Endothelial cell of umbilical vein (primary cell): ENCODE measurements around the gene SRP9. TPM values are rescaled to one million over a fixed set of nuclear protein-coding genes. Genes with fewer than 3 reads are reported as not detected.

Experiments
- BruUV-seq: library from RNA; stranded (reverse); fragments of 400-500 nt; replicated peaks from 2 replicates; lab custom pipeline; 2021; lab: Mats Ljungman, UMichigan
- CTCF ChIA-PET: fragments of 300-600, 350-600 bp; sonication (Branson Sonifier 250); formaldehyde crosslinking; loops from one replicate; lab custom pipeline; 2021; ENCODE audit warnings: antibody characterized with exemption, inconsistent platforms; lab: Charles Lee
- POLR2A ChIA-PET: fragments of 300-600, 350-600 bp; sonication (Branson Sonifier 250); formaldehyde crosslinking; loops from one replicate; lab custom pipeline; 2021; ENCODE audit warnings: antibody characterized with exemption, inconsistent platforms; lab: Charles Lee
- DNase-seq: peaks from one replicate; pipeline ENCODE4 v3.0.0-alpha.2; 2011; ENCODE audit warnings: low read depth, low spot score
- FAIRE-seq: peaks from 2 replicates; lab custom pipeline; 2011; peaks lifted over from hg19 to GRCh38; lab: Jason Lieb, UNC
- H2AFZ ChIP-seq: 2 replicates; pipeline ENCODE4 v1.6.0; 2012; ENCODE audit warnings: low read depth, low read length, control low read depth, inconsistent platforms
- H3K27ac ChIP-seq: 2 replicates; pipeline ENCODE4 v1.5.1; 2011; ENCODE audit warnings: low read depth, mild to moderate bottlenecking, control low read depth, low read length, moderate library complexity; ENCODE audit not compliant: insufficient read depth
- H3K27me3 ChIP-seq, 2 experiments: 2 replicates each; pipeline versions ENCODE4 v1.6.0 to v1.6.1; 2011; ENCODE audit warnings: low read length in 2 of 2, mixed read lengths in 1 of 2; ENCODE audit not compliant: control insufficient read depth in 2 of 2, insufficient read depth in 2 of 2
- H3K36me3 ChIP-seq, 2 experiments: 2 replicates in 1 of 2; 3 replicates in 1 of 2; pipeline ENCODE4 v1.5.1; 2011; ENCODE audit warnings: low read length in 2 of 2, mild to moderate bottlenecking in 1 of 2, moderate library complexity in 1 of 2; ENCODE audit not compliant: control insufficient read depth in 2 of 2, insufficient read depth in 2 of 2; ENCODE audit errors: extremely low read depth in 1 of 2
- H3K4me1 ChIP-seq: 3 replicates; pipeline ENCODE4 v1.5.1; 2011; ENCODE audit warnings: mild to moderate bottlenecking, low read length; ENCODE audit not compliant: control insufficient read depth, insufficient read depth; ENCODE audit errors: extremely low read depth
- H3K4me2 ChIP-seq: 2 replicates; pipeline ENCODE4 v1.6.1; 2011; ENCODE audit warnings: low read length, control low read depth, mixed read lengths; ENCODE audit not compliant: insufficient read depth
- H3K4me3 ChIP-seq, 3 experiments: fragments of 200-600 bp in 1 of 3; sonication (generic), shearing (Covaris generic) in 1 of 3; replicated peaks in 1 of 3; 2 replicates each; pipeline ENCODE4 v1.5.1; 2011 to 2016; ENCODE audit warnings: control low read depth in 3 of 3, low read length in 3 of 3, mild to moderate bottlenecking in 2 of 3, inconsistent platforms in 1 of 3, low read depth in 1 of 3, moderate library complexity in 1 of 3; ENCODE audit not compliant: insufficient read depth in 1 of 3
- H3K79me2 ChIP-seq: 2 replicates; pipeline ENCODE4 v1.6.0; 2012; ENCODE audit warnings: low read length, inconsistent platforms; ENCODE audit not compliant: control insufficient read depth, insufficient read depth
- H3K9ac ChIP-seq: replicated peaks from 2 replicates; pipeline ENCODE3; 2011; ENCODE audit warnings: low read length, control low read depth; ENCODE audit not compliant: insufficient read depth; ENCODE audit errors: extremely low read depth
- H3K9me1 ChIP-seq: replicated peaks from 3 replicates; pipeline ENCODE4 v1.6.0; 2011; ENCODE audit warnings: mild to moderate bottlenecking, low read length; ENCODE audit not compliant: control insufficient read depth, insufficient read depth; ENCODE audit errors: extremely low read depth
- H3K9me3 ChIP-seq: replicated peaks from 2 replicates; pipeline ENCODE4 v1.5.1; 2012; ENCODE audit warnings: low read length, inconsistent platforms; ENCODE audit not compliant: control insufficient read depth, insufficient read depth
- H4K20me1 ChIP-seq: replicated peaks from 2 replicates; pipeline ENCODE3; 2011; ENCODE audit warnings: mild to moderate bottlenecking, low read length; ENCODE audit not compliant: control insufficient read depth, insufficient read depth; ENCODE audit errors: extremely low read depth
- CTCF ChIP-seq, 2 donors: IDR thresholded peaks; 1 replicate in 1 of 2; 2 replicates in 1 of 2; pipeline ENCODE4 v1.5.1; 2011; ENCODE audit warnings: low read length in 2 of 2, mild to moderate bottlenecking in 2 of 2, moderate library complexity in 2 of 2, control low read depth in 1 of 2, inconsistent platforms in 1 of 2, low read depth in 1 of 2; ENCODE audit not compliant: insufficient read depth in 1 of 2; ENCODE audit errors: extremely low read depth in 1 of 2
- EZH2 ChIP-seq: IDR thresholded peaks from 2 replicates; pipeline ENCODE4 v1.6.1; 2012; ENCODE audit warnings: borderline replicate concordance, low read depth, mild to moderate bottlenecking, moderate library complexity, low read length, inconsistent platforms; ENCODE audit not compliant: severe bottlenecking
- FOS ChIP-seq: IDR thresholded peaks from 2 replicates; pipeline ENCODE4 v1.6.1; 2011; ENCODE audit warnings: mild to moderate bottlenecking, low read length, moderate library complexity, borderline replicate concordance; ENCODE audit not compliant: insufficient read depth
- GATA2 ChIP-seq: IDR thresholded peaks from 2 replicates; pipeline ENCODE4 v1.7.0; 2011; ENCODE audit warnings: low read depth, mild to moderate bottlenecking, moderate library complexity, mixed read lengths, low read length; ENCODE audit not compliant: insufficient read length, insufficient read depth
- JUN ChIP-seq: IDR thresholded peaks from 2 replicates; pipeline ENCODE4 v1.6.1; 2011; ENCODE audit warnings: borderline replicate concordance, low read depth; ENCODE audit not compliant: insufficient read length, insufficient read depth
- MAX ChIP-seq: IDR thresholded peaks from 2 replicates; pipeline ENCODE4 v1.6.1; 2011; ENCODE audit not compliant: insufficient read depth, insufficient read length
- MYC ChIP-seq: IDR thresholded peaks from one replicate; pipeline ENCODE4 v1.6.1; 2011; ENCODE audit warnings: mild to moderate bottlenecking, low read depth, low read length
- POLR2A ChIP-seq: IDR thresholded peaks from 2 replicates; pipeline ENCODE4 v1.6.1; 2012; ENCODE audit warnings: low read depth, mild to moderate bottlenecking, control low read depth, low read length
- POLR2AphosphoS5 ChIP-seq: IDR thresholded peaks from 2 replicates; pipeline ENCODE4 v1.6.1; 2012; ENCODE audit warnings: low read depth, mild to moderate bottlenecking, control low read depth, low read length, moderate library complexity; ENCODE audit not compliant: insufficient read depth
- dilution Hi-C: fragments of 300-500 bp; cut with MboI; formaldehyde crosslinking; loops from one replicate; pipeline ENCODE4 v1.15.0; 2019; ENCODE audit warnings: low sequenced_read_pairs; ENCODE audit not compliant: extremely low pct_ligation_motif_present
- intact Hi-C: fragments of 100-400 bp; cut with micrococcal nuclease; formaldehyde crosslinking; loops from one replicate; pipeline ENCODE4 v1.10.0; 2022
- polyA plus RNA-seq, 4 experiments: library from polyadenylated mRNA; depleted of rRNA in 3 of 4; stranded (reverse) in 3 of 4; unstranded in 1 of 4; fragments of >200 nt; gene quantifications; 2 replicates each; pipeline versions ENCODE4 v1.2.1 to v1.2.3, GENCODE V29; 2011 to 2012; ENCODE audit warnings: missing spikeins in 1 of 4
- total RNA-seq: library from RNA; stranded (reverse); gene quantifications from 2 replicates; pipeline ENCODE4 v1.2.3, GENCODE V29; 2021

SRP9 gene
- total and polyA plus RNA-seq, 2 donors (not counting 3 experiments of a cell fraction or from before 2014, with no cell fraction given): 283 to 384 TPM

GRCh38 chr1:225822655-225823403 is 45.2 kb downstream of the SRP9 start:
- Histone ChIP-seq H3K9me3 (no peaks in the 10 kb centered on the region), H3K9me1 (no peaks in the 10 kb centered on the region), H2AFZ (no peak overlapping the region), H3K27me3 (no peaks in the 10 kb centered on the region), H3K27ac (no peak overlapping the region), H3K9ac (no peak overlapping the region), H3K36me3 (no peaks in the 10 kb centered on the region), H3K4me2 (no peak overlapping the region), H3K4me1 (peaks cover under 1% of the 10 kb centered on the region), H3K4me3 (no peak overlapping the region), H3K79me2 (no peaks in the 10 kb centered on the region), H4K20me1 (no peaks in the 10 kb centered on the region)
- FAIRE-seq: no peak
- dilution Hi-C loops (no loop called here), intact Hi-C loops (no loop called here)
- ChIA-PET CTCF (interaction anchor here (0.7 to 2.5 kb wide), 4 partner anchors 10 to 45 kb away, joined by 3 to 6 read pairs (median 4); partner anchors contain the start of gene SRP9), POLR2A (no interaction called here)
- no peak for DNase-seq
- TF ChIP-seq JUN (no peak), GATA2 (no peak), EZH2 (no peak), FOS (no peak), MAX (no peak), MYC (no peak), POLR2A (no peak), POLR2AphosphoS5 (no peak), CTCF (IDR thresholded peaks at IDR 0.05; ENCODE audit: extremely low read depth in 1 of 2, insufficient read depth in 1 of 2, low read depth in 1 of 2, low read length in 2 of 2) (no peak)
- BruUV-seq: no TSS peak
